GM21737 (cell line): ENCODE results near the gene RNF114.
"Not testable (repeated sequence)": the region's sequence is repeated elsewhere in the genome, so short reads cannot be mapped to it uniquely, and the experiment has no call there.

Source experiments
- ATAC-seq: cut with Tn5 transposase; IDR thresholded peaks from one replicate; pipeline ENCODE4 v1.9.1; 2021; ENCODE audit warnings: mild to moderate bottlenecking, moderate library complexity; ENCODE audit not compliant: unreplicated experiment

RNF114 gene

DNA sequence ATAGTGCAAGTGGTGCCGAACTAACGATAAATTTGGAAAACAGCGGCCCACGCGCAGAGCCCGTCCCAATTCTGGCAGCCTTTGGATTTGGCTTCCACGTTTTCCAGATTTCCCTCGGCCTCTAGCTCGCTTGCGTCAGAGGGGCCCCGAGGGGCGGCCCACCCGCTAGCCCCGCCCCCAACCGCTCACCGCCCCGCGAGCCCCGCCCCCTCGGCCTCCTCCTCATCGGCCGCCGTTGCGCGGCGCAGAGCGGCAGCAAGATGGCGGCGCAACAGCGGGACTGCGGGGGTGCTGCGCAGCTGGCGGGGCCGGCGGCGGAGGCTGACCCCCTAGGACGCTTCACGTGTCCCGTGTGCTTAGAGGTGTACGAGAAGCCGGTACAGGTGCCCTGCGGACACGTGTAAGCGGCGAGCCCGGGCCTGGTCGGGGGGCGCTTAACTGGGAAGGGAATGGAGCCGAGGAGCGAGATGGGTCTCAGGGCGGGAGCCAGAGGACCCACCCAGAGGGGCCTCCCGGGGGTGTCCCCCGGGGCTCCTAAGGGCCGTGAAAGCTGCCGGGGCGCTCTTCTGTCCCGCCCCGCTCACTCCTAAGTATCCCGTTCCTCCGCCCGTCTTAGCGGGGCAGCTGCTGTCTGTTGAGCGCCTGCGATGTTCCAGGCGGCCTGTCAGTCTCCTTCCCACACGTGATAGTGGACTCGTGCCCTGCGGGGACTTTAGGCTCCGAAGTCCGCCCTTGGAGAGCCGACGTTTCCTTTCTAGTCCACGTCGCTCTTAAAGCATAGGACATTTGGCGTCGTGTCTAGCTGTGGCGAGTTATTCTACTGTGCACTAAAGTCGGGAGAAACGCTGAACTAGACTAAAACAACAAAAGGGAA, at the start of gene RNF114:
TSS of gene RNF114 (plus strand) at position 245 of the 874 bp plus-strand sequence. CDS start at position 261, 16 bp downstream.
- peak; percentile 64 for ATAC-seq

GRCh38 chr20:49886571-49887213, 49.5 kb upstream of the RNF114 start:
- ATAC-seq, result no peak

DNA sequence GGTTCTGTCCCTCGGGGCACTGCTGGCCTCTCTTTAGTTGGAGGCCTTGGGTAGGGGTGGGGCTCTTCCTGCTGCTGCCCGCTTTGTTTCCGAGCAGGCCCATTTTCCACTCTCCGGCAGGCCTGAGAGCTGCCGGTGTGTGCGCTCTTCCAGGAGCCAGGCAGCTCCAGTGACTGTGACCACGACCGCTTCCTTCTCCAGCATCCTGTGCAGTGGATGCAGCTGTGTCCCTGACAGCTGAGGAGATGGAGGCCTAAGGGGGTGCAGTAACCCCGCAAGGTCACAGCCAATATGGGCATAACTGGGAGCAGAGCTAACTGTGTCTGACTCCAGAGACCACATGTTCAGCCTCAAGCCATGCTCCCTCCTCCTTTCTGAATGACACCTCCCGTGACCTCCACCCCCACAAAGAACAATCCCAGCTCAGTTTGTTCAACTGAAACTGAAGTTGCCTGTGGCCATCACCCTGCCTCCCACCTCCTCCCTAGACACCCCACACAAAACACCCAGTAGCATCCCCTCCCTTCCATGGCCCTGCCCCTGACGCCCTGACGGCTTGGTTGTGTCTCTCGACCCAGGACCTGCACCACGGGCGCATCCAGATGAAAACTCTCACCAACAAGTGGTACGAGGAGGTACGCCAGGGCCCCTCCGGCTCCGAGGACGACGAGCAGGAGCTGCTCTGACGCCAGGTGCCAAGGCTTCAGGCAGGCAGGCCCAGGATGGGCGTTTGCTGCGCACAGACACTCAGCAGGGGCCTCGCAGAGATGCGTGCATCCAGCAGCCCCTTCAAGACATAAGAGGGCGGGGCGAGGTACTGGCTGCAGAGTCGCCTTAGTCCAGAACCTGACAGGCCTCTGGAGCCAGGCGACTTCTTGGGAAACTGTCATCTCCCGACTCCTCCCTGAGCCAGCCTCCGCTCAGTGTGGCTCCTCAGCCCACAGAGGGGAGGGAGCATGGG, 48.7 kb upstream of the RNF114 start:
- ATAC-seq, result no peak

GRCh38 chr20:49888212-49889000, 47.8 kb upstream of the RNF114 start:
- no peak for ATAC-seq

- no peak for ATAC-seq
Observed at GRCh38 chr20:49889001-49889934, 46.9 kb upstream of the RNF114 start.

DNA sequence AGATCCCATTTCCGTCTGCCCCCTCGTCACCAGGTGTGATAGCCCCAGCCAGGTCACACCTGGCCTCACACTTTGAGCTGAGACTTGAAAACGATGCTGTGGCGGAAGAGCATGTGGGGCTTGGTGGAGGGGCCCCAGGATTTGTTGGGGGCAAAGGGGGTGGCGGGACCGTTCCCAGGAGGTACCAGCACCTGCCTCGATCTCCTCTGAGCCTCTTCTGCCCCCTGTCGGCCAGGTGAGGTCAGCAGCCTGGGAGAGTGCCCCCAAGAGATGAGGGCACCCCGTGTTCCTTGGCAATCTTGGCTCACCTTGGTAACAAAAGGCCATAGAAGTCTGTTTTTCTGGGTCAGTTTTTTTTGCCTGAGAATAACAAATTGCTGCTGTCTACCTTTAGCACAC, 46.3 kb upstream of the RNF114 start:
- ATAC-seq, result no peak

DNA sequence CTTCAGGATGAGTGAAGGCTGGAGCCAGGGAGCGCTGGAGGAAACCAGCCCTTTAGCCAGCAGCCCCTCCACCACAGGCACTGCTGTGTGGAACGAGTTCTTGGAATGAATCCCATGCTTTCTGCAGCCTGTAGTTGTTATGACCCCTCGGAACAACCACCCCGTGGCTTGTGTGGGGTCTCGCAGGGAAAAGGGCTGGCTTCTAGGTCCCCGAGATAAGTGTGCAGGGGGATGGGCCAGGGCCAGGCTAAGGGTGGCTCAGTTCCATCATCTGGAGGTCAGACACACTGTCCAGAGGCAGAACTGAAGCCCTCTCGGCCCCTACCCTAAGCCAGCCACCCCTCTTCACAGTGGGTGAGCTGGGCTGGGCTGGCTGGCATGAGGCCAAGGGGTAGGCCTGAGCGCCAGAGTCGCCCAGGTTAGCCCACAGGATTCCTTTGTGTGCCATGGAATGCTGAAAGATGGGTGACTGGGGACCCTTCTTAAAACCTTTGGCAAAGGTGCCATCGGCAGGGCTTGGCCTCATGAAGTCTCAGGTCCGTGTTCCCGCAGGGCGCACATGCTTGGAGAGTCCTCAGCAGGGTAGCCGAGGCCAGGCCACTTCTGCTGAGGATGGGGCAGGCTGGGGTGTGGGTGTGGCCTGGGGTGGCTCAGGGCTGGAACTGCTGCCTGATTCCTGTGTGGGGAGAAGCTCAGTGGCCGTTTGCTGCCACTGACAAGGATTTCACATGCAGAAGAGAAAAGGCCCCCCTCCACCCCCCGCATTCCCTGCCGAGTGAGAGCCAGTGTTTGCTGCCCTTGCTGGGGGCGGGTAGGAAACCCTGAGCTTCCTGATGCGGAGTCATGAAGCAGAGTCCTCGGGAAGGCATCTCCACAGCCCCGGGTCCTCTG, 45.5 kb upstream of the RNF114 start:
- ATAC-seq, result no peak

- ATAC-seq, result no peak
Observed at GRCh38 chr20:49891476-49892110, 44.6 kb upstream of the RNF114 start.

- no peak for ATAC-seq
Observed at GRCh38 chr20:49892260-49892659, 43.9 kb upstream of the RNF114 start.

GRCh38 chr20:49892817-49893216, 43.4 kb upstream of the RNF114 start:
- no peak for ATAC-seq

- ATAC-seq, result no peak
Observed at GRCh38 chr20:49893242-49894072, 42.7 kb upstream of the RNF114 start.

DNA sequence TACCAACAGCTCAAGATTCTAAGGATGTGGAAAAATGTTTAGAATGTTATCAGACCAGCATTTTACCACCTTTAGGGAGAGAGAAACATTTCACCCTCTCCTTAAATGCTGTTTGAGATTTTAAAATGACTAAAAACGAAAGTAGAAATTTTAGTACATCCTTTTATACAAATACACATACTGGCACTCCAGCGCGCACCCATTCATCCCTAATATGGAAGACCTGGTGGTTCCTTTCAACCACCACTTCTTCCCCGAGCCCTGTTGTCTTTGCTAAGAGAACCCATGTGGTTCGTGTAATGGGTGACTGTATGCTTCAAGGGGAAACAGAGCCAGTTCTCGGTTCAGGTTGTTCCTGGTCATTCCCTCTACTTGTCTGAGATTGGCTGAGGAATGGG, 42.1 kb upstream of the RNF114 start:
- ATAC-seq, result no peak

- ATAC-seq, result not testable (repeated sequence)
Observed at GRCh38 chr20:49895474-49896093, 40.6 kb upstream of the RNF114 start.

DNA sequence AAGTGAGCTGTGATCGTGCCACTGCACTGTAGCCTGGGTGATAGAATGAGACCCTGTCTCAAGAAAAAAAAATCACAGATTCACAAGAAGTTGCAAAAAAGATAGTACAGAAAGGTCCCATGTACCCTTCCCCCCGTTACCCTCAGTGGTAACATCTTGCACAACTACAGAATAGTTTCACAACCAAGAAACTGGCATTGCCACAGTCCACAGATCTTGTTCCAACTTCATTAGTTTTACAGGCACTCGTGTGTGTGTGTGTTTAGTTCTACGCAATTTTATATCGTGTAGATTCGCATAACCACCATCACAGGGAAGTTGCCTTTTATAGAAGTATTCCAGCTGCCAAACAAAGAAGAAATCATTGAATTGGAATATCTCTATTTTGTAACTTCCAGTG, 40.0 kb upstream of the RNF114 start:
- no peak for ATAC-seq

DNA sequence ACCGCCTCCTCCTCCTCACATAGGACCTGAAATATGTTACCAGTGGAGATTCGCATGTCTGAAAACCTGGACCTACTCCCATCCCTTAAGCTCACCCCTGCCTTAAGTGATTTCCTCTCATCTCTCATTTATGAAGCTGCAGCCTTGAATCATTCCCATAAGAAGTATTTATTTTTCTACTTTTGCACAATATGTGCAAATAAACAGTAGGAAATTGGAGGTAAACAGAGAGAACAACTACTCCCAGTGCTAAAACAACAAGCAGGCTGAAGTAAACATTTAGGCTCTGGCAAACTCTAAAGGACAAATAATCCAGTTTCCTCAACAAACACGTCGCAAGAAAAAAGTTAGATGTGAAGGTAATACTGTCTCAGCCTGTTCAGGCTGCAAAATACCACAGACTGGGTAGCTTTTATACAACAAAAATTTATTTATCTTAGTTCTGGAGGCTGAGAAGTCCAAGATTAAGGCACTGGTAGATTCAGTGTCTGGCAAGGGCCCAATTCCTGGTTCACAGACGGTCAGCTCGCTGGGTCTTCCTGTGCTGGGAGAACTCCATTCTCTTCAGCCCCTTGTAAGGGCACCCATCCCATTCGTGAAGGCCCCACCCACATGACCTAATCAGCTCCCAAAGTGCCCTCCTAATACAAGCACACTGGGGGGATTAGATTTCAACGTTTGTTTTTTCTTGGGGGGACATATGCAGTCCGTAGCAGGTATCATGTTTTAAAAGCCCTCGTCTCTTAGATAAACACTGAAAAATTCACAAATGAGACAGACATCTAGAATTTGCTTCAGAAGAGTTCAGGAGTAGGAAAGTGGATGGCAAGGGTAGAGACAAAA, 36.4 kb upstream of the RNF114 start:
- no peak for ATAC-seq

GRCh38 chr20:49901588-49901987, 34.6 kb upstream of the RNF114 start:
- no peak for ATAC-seq
